Embryonic facial prominence (tissue), 1 donor: ENCODE data around the gene ASAP2.

Experiments
- DNase-seq: peaks from one replicate; pipeline ENCODE4 v3.0.0-alpha.2; 2016; ENCODE audit errors: extremely low spot score

ASAP2 gene

GRCh38 chr2:9274701-9275343 lies 68.2 kb downstream of the ASAP2 start:
- DNase-seq = no peak

GRCh38 chr2:9275399-9275798 lies 68.8 kb downstream of the ASAP2 start:
- DNase-seq = no peak

DNA sequence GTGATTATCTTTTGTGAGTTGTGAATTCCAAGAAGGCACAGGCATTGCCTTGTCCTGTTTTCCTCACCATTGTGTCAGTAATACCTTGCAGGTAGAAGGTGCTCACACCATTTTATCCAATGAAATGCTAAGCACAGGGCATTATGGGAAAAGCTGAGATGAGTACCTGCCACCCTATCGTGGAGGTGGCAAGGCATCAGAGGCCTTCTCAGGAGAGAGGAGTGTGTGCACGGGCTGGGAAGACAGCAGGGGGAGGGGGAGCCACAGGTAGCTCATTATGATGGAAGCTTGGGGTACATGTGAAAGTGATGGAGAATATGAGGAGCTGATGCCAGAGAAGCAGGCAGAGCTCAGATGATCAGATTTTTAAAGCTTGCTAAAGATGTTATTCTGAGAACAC lies 69.5 kb downstream of the ASAP2 start:
- DNase-seq = no peak

- DNase-seq = no peak
These were observed 70.4 kb downstream of the ASAP2 start for GRCh38 chr2:9276901-9277451.

DNA sequence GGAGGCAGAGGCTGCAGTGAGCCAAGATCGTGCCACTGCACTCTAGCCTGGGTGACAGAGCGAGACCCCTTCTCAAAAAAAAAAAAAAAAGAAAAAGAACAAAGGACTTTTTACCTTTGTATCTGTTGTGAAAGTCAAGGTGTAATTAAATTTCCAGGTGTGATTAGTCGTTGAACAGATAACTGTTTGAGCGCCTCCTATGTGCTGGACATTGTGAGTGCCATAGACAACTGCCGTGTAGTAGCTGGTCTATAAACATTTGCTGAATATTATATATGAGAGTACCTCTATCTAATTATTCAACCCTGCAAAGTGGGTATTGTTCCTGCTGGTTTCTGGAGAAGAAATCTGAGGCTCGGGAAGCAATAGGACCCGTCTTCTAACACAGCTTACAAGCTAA lies 71.8 kb downstream of the ASAP2 start:
- DNase-seq = no peak

DNA sequence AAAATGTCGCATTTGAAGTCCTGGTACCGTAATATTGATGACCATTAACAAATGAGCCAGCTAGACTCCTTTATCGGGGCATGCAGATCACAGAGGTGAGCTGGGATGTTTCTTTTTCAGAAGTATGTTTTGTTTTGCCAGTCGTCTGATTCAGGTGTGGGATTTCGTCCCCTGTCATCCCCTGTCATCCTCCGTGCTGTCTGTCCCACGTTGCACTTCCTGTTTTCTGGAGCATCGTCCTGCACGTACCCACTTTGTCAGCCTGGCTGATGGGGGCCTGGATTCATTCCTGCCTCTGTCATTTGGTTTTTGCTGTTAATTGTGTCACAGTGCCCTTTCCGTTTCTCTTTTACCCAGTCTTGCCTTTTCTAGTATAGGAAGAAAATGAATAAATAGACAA lies 72.8 kb downstream of the ASAP2 start:
- DNase-seq = no peak

- DNase-seq = no peak
These were observed 73.6 kb downstream of the ASAP2 start for GRCh38 chr2:9280224-9280623.

- no peak for DNase-seq
These were observed 74.5 kb downstream of the ASAP2 start for GRCh38 chr2:9281145-9281544.

- no peak for DNase-seq
These were observed 75.8 kb downstream of the ASAP2 start for GRCh38 chr2:9282128-9283112.

DNA sequence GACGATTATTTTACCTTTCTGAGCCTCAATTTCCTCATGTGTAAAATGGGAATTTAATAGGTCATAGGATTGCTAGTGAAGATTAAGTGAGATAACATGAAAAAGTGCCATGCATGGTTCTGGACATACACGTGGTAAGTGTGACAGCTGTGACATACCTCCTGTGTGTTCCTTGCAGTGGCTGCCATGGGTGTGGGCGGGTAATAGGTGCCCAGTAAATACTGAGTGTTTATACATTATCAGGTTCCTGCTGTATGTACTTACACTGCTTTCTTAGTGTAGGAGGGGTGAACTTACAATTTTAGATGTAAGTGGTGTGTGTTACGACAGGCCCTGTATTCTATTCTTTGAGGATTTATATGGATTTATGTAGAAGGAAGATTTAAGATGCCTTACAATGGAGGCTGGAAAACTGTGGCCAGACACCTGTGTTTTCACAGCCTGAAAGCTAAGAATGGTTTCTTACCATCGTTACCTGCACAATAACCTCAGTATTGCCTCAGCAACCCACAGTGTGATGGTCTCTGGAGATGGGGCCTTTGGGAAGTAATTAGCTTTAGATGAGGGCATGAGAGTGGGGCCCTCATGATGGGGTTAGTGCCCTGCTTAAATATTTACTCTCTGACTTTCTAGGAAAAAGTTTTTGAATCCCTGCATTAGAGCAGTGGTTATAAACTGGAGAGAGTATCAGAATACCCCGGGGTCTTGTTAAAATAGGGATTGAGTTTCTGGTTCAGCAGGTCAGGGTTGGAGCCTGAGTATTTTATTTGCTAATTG lies 78.1 kb downstream of the ASAP2 start:
- no peak for DNase-seq

- no peak for DNase-seq
These were observed 78.8 kb downstream of the ASAP2 start for GRCh38 chr2:9285385-9285920.

DNA sequence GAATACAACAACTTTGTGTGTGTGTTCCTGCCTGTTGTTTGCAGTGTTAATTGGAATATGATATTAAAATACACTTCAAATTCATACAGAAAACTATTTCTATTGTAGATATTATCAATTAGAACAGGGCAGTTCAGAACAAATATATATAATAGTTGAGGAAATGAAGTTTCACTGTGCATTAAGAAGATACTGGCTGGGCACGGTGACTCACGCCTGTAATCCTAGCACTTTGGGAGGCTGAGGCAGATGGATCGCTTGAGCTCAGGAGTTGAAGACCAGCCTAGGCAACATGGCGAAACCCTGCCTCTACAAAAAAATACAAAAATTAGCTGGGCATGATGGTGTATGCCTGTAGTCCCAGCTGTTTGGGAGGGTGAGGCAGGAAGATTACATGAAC lies 79.3 kb downstream of the ASAP2 start:
- DNase-seq = no peak

GRCh38 chr2:9286554-9287399 lies 80.2 kb downstream of the ASAP2 start:
- DNase-seq = no peak

GRCh38 chr2:9287400-9288045 lies 80.9 kb downstream of the ASAP2 start:
- DNase-seq = no peak

GRCh38 chr2:9288233-9288632 lies 81.6 kb downstream of the ASAP2 start:
- no peak for DNase-seq

DNA sequence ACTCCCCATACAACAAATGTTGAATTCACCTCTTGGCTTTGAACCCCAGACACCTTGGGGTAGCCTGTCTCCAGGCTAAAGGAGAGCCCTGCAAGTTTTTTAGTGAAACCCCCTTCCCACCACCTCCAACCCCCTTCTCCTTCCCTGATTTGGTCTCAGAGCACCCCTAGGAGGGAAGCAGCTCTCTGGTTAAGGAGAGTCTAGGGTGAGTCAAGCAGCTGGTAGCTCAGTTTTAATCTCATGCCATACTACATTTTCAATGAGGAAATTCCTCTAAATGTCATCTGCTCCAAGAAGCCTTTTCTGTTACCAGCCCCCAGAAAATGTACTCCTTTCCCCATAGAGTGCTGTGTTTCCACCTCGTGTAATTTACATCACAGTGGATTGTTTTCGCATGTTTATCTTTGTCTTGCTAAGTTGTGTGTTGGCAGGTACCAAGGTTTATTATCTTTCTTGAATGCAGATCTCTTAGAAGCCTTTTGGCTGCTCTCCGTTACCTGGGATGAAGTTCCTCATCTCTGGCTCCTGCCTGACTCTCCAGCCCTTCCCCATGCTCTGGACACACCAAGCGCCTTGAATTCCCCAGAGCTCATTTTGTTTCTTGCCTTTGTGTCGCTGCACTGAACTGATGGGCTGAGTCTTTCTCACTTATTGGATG lies 82.2 kb downstream of the ASAP2 start:
- DNase-seq = no peak

DNA sequence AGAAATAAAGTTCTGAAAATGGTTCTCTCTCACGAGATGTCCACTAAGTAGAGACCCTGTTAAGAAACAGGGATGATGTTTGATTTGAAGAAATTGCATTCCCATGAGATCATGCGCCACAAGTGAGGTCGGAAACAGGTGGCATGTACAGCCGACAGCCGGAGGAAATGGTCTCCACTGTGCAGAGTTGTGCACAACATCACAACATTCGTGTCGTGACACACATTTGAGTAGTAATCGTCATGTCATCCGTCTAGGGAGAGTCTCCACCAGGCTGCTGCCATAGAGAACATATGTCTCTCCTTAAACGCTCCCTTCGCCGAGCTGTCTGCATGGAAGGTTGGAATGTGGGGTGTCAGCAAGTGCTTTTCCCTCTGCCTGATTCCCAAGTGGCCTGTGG lies 84.7 kb downstream of the ASAP2 start:
- DNase-seq = no peak

GRCh38 chr2:9291866-9292265 lies 85.3 kb downstream of the ASAP2 start:
- no peak for DNase-seq

DNA sequence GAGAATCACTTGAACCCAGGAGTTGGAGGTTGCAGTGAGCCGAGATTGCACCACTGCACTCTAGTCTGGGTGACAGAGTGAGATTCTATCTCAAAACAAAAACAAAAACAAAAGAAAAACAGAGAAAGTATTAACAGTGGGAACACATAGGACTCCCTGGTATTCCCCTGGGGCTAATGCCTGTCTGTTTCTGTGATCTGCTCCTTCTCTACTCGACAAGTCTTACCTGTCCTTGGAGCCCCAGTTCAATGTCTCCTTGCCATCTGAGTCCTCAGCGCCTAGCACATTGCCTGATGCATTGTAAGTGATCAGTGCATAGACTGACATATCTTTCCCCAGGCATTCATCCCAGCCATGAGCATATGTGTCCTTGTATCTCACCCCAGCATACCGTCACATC lies 85.8 kb downstream of the ASAP2 start:
- no peak for DNase-seq

- no peak for DNase-seq
These were observed 88.2 kb downstream of the ASAP2 start for GRCh38 chr2:9294764-9295163.
